GM18505 (cell line): ENCODE results near the gene HOATZ.

ENCODE experiments used
- ATAC-seq: cut with Tn5 transposase; IDR thresholded peaks from one replicate; pipeline ENCODE4 v1.9.1; 2021; ENCODE audit not compliant: unreplicated experiment
- POLR2A ChIP-seq: IDR thresholded peaks from 4 replicates; pipeline ENCODE4 v1.6.1; 2011; ENCODE audit warnings: borderline replicate concordance; ENCODE audit not compliant: insufficient read depth, insufficient read length; ENCODE audit errors: extremely low read depth

HOATZ gene

DNA sequence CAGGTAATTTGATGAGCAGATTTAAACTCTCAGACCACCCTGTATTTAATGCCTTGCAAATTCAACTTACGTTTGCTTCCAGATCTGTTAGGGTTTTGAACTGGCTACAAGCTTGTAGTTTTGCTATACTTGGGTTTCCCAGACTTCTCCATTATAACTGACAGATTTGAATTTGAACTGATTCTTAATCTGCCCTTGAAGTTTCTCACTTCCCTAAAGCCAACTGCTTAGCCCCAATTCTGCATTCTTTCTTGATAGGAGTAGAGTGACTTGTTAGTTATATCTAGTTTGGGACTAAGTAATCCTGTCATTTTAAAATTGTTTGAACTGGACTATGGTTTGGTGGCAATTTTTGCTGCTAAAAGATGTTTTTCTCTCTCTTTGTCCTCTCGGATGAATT lies 35.7 kb downstream of the HOATZ start:
- ATAC-seq, result no peak
- no peak for TF ChIP-seq POLR2A

DNA sequence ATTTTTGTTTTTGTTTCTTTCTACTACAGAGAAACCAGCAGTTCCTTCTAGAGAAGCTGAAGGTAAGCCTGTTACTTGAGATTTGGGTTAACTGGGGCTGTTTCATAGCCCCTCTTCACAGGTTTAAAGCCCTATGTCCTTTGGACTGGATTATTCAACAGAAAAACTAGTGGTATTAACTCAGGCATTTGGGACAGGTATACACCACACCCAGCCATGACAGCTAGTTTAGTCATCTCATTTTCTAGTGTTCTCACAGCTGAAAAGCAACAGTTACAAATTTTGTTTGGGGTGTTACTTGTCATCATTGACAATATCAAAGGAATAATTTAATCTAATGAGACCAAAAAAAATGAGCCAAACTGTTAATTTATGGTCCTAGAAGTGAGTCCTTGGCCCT lies 40.0 kb downstream of the HOATZ start:
- ATAC-seq, result no peak
- TF ChIP-seq POLR2A, result no peak

DNA sequence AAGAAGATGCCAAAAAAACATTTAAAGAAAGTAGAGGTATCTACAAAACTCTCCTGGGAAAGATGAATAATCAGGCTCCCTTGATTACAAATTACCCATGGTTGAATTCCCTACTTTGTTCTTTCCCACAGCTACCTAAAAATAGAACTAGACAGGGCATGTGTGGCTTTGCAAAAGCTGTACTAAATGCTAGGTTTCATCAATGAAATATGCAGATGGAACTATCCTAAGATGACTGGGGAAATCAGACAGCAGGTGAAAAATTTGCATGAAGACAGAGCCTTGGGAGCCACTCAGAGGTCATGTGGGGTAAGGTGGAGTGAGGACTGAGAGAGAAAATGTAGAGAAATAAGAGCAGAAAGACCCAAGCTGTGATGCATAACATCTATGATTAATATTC lies 40.7 kb downstream of the HOATZ start:
- no peak for TF ChIP-seq POLR2A
- ATAC-seq, result no peak

DNA sequence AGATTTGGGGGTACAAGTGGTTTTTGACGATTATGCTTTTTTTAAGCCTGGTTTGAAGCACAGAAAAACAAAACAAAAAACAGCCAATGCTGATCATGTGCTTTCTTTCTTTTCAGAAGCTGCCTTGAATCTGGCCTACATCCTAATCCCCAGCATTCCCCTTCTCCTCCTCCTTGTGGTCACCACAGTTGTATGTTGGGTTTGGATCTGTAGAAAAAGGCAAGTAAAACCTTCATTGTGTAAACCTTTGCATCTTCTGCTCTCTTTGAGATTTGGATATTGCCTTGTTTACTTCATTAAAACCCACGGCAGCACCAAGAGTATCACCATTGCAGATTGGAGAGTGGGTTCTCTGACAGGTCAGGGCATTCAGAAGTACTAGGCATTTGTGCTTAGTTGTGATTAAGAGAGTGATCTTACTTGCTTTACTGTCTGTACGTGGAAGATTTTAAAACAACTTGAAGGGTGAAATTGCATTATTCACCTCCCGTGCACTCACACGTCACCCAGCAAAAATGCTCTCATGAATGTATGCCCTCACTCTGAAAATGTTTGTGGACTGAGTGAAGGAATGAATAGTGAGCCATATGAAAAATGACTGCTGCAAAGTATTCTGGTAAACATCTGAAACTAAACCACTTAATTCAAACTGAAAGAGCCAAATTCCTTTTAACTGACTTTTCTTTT lies 43.0 kb downstream of the HOATZ start:
- no peak for TF ChIP-seq POLR2A
- no peak for ATAC-seq

DNA sequence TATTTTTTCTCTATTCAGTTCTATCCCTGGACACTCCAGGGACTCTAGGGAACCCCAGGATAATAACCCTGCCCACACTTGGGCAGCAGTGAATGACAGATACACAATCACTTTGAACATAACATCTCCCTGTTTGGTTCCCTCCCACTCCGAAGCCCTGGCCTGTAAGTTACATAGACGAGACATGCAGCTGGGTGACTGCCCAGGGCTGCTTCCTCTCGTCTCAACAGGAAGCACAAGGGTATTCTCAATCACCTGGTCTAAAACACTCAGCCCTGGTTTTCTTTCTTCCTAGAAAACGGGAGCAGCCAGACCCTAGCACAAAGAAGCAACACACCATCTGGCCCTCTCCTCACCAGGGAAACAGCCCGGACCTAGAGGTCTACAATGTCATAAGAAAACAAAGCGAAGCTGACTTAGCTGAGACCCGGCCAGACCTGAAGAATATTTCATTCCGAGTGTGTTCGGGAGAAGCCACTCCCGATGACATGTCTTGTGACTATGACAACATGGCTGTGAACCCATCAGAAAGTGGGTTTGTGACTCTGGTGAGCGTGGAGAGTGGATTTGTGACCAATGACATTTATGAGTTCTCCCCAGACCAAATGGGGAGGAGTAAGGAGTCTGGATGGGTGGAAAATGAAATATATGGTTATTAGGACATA lies 45.4 kb downstream of the HOATZ start:
- TF ChIP-seq POLR2A, result no peak
- no peak for ATAC-seq

DNA sequence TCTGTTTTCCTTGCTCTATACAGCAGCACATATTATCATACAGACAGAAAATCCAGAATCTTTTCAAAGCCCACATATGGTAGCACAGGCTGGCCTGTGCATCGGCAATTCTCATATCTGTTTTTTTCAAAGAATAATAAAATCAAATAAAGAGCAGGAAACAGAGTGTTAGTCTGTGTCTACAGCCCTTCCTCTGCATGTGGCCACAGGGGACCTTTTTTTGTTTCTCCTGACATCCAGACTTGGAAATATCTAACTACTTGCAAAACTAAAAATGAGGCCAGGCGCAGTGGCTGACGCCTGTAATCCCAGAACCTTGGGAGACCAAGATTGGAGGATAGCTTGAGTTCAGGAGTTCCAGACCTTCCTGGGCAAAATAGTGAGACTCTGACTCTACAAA lies 46.2 kb downstream of the HOATZ start:
- TF ChIP-seq POLR2A, result no peak
- ATAC-seq, result no peak

DNA sequence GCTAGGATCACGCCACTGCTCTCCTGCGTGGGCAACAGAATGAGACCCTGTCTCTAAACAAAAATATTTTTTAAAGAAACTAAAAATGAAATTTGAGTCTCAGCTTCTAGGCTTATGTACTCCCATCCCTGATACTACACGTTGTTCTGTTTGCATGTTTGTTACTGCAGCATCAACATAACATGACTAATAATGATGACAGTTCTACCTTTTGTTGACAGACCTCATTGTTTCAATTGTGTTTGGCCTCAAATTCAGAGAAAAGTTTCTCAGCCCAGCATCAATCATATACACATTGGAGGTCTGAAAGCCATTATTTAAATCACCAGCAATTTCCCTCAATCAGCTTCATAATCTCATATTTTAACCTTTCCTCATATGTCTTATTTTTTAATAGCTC lies 46.7 kb downstream of the HOATZ start:
- no peak for ATAC-seq
- TF ChIP-seq POLR2A, result no peak

DNA sequence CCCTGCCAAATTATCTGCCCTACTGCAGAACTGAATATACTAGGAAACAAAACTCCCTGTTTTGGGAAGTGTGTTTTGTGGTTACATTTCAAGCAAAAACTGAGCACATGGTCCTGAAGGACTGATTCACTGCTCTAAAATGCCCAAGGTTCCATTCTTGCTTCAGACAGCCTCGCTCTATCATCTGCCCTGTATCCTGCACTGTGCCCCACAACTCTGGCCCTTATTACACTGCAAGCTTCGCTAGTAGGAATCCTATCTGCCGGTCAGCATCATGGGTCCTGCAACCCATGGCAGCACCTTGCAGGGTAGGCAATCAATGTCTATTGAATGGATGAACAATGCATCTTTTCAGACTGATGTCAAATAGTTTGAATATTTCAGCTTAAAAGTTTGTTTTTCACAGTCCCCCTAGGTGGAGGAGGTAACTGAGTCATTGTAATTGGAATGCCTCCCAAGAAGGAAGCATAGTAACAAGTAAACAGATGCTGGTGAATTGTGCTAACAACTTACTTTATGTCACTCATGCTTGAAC lies 47.3 kb downstream of the HOATZ start:
- ATAC-seq, result no peak
- no peak for TF ChIP-seq POLR2A

DNA sequence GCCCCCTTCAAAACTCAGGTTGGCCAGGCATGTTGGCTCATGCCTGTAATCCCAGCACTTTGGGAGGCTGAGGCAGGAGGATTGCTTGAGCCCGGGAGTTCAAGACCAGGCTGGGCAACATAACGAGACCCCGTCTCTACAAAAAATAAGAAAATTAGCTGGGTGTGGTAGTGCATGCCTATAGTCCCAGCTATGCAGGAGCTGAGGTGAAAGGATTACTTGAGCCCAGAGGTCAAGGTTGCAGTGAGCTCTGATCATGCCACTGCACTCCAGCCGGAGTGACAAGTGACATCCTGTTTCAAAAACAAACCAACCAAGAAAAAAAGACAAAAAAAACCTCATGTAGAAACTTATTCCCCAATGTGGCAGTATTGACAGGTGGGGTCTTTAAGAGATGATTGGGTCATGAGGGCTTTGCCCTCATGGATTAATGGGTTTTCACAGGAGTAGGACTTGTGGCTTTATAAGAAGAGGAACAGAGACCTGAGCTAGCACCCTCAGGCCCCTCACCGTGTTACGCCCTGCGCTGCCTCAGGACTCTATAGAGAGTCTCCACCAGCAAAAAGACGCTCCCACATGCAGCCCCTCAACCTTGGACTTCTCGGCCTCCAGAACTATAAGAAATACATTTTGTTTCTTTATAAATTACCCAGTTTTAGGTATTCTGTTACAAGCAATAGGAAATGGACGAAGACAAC lies 48.3 kb downstream of the HOATZ start:
- no peak for TF ChIP-seq POLR2A
- no peak for ATAC-seq

DNA sequence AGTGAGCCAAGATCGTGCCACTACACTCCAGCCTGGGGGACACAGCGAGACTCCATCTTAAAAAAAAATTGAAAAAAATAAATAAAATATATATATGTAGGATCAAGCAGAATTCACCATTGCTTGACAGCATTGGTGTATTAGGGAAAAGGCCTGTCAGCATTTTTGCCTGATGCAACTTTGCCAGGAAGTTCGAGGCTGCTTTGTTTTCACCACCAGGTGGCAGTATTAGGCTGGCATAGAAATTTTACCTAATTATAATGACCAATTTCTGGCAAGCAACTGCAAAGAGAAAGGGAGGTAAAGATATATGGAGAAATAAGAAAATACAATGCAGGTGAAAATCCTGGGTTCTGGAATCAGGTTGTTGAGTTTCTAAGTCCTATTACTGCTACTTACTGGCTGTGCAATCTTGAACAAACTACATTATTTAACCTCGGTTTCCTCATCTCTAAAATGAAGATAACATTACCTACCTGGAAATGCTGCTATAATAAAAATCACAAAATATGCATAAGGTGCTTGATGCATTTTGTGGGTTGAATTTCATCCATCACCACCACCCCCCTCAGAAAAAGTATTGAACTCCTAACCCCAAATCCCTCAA lies 50.6 kb downstream of the HOATZ start:
- no peak for TF ChIP-seq POLR2A
- ATAC-seq, result no peak

DNA sequence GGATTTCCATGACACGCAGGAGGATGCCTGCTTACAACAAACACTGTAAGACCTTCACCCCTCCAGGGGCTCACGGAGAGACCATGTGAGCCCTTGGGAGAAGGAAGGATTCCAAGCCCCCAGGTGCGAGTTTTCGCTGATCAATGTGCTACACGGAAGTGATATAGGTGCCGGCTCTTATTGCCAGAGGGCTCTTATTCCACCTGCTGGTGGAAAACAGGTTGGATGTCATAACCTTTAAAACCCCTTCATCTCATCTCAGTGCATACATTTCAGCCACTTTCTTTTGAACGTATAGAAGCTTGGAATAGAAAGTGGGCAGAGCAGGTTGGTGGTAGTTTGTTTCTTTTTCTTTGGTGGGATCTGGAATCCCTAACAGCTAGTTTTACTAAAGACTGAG lies 51.7 kb downstream of the HOATZ start:
- ATAC-seq, result no peak
- TF ChIP-seq POLR2A, result no peak

DNA sequence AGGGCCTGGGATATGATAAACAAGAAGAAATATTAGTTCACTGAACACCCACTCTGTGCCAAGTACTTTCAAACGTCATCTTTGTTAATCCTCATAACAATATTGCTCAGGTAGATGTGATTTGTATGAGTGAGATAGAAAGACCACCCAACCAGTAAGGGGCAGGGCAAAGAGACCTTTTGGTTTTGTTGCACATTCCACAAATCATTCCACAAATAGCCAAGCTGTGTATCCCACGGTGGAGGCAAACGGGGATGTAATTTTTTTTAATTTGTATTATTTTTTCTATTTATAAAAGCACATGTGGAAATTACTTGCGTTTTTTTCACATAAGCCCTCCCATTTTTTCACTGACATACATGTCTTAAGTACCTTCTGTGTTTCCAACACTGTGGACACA lies 54.9 kb downstream of the HOATZ start:
- no peak for TF ChIP-seq POLR2A
- no peak for ATAC-seq

DNA sequence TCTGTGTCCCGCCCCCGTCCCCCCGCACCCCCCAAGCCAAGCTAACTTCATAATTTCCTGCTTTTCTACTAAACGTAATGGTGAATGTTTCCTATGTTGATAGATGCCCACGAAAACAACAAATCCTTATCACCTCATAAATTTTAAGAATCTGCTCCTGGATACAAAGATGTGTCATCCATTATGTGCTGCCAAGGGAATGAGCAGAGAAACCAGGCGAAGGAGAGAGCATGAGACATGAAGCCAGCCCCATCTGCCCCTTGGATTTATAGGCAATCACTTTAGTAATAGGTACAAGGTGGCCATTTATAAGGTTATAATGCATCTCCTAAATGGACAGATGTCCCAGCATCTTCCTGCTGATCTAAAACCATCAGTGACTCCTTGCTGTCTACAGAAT lies 56.2 kb downstream of the HOATZ start:
- TF ChIP-seq POLR2A, result no peak
- ATAC-seq, result no peak
